H1 (cell line): ENCODE results near the gene LIPC. TPM values are rescaled to one million over a fixed set of nuclear protein-coding genes. Genes with fewer than 3 reads are reported as not detected.

Experiments
- CTCF ChIA-PET: fragments of 300-600 bp; sonication (Branson Sonifier 250); formaldehyde crosslinking; loops from one replicate; lab custom pipeline; 2021; ENCODE audit not compliant: partially characterized antibody; lab: Charles Lee
- POLR2A ChIA-PET: fragments of 300-600 bp; sonication (Branson Sonifier 250); formaldehyde crosslinking; loops from one replicate; lab custom pipeline; 2021; ENCODE audit warnings: inconsistent platforms; ENCODE audit not compliant: partially characterized antibody; lab: Charles Lee
- DNase-seq, 2 experiments: peaks; one replicate each; pipeline versions ENCODE4 v3.0.0 to v3.0.0-alpha.2; 2010 to 2022; ENCODE audit warnings: low spot score in 2 of 2, low read depth in 1 of 2, mixed read lengths in 1 of 2
- FAIRE-seq: peaks from 2 replicates; lab custom pipeline; 2011; peaks lifted over from hg19 to GRCh38; lab: Jason Lieb, UNC
- H2AFZ ChIP-seq: 2 replicates; pipeline ENCODE4 v1.8.1; 2012; ENCODE audit warnings: low read length, inconsistent platforms
- H2AK5ac ChIP-seq: 2 replicates; pipeline ENCODE4 v1.6.1; 2013; ENCODE audit warnings: low read depth, low read length
- H2BK120ac ChIP-seq: replicated peaks from 2 replicates; pipeline ENCODE3; 2013; ENCODE audit warnings: low read depth, low read length, inconsistent platforms
- H2BK12ac ChIP-seq: 2 replicates; pipeline ENCODE4 v1.6.1; 2013; ENCODE audit warnings: low read depth, low read length
- H2BK15ac ChIP-seq: 2 replicates; pipeline ENCODE4 v1.6.1; 2013; ENCODE audit warnings: low read length
- H2BK20ac ChIP-seq: 2 replicates; pipeline ENCODE4 v1.6.1; 2013; ENCODE audit warnings: low read length
- H2BK5ac ChIP-seq: 2 replicates; pipeline ENCODE4 v1.6.1; 2013; ENCODE audit warnings: low read depth, low read length
- H3K14ac ChIP-seq: 2 replicates; pipeline ENCODE4 v1.6.1; 2013; ENCODE audit warnings: inconsistent platforms; ENCODE audit not compliant: insufficient read length
- H3K18ac ChIP-seq: 2 replicates; pipeline ENCODE4 v1.6.1; 2013; ENCODE audit warnings: low read length; ENCODE audit errors: extremely low read depth
- H3K23ac ChIP-seq: 2 replicates; pipeline ENCODE4 v1.6.1; 2013; ENCODE audit warnings: inconsistent platforms; ENCODE audit not compliant: insufficient read length
- H3K23me2 ChIP-seq: 2 replicates; pipeline ENCODE4 v1.6.1; 2013; ENCODE audit warnings: low read depth, low read length
- H3K27ac ChIP-seq: 2 replicates; pipeline ENCODE4 v1.6.1; 2011; ENCODE audit warnings: low read depth, low read length, inconsistent platforms
- H3K27me3 ChIP-seq, 4 experiments: replicated peaks in 1 of 4; 1 replicate in 1 of 4; 2 replicates in 3 of 4; pipeline versions ENCODE4 v1.6.1 to v1.8.1; 2011 to 2013; ENCODE audit warnings: low read length in 3 of 4, mild to moderate bottlenecking in 3 of 4, inconsistent platforms in 2 of 4, mixed read lengths in 2 of 4, moderate library complexity in 1 of 4; ENCODE audit not compliant: control insufficient read depth in 3 of 4, insufficient read depth in 3 of 4; ENCODE audit errors: extremely low read depth in 1 of 4
- H3K36me3 ChIP-seq, 4 experiments: 2 replicates each; pipeline versions ENCODE4 v1.6.1 to v1.8.1; 2011 to 2013; ENCODE audit warnings: mild to moderate bottlenecking in 4 of 4, low read length in 3 of 4, moderate library complexity in 2 of 4, control low read depth in 1 of 4, inconsistent platforms in 1 of 4; ENCODE audit not compliant: insufficient read depth in 4 of 4, control insufficient read depth in 2 of 4
- H3K4ac ChIP-seq: replicated peaks from 2 replicates; pipeline ENCODE3; 2013; ENCODE audit warnings: low read length, low read depth, mixed read lengths, inconsistent platforms; ENCODE audit not compliant: insufficient read length
- H3K4me1 ChIP-seq, 4 experiments: replicated peaks in 1 of 4; 1 replicate in 1 of 4; 2 replicates in 3 of 4; pipeline versions ENCODE4 v1.6.1 to v1.8.1; 2011 to 2013; ENCODE audit warnings: low read length in 3 of 4, inconsistent platforms in 2 of 4, mixed read lengths in 1 of 4; ENCODE audit not compliant: insufficient read depth in 4 of 4, control insufficient read depth in 3 of 4
- H3K4me2 ChIP-seq, 2 experiments: 2 replicates each; pipeline versions ENCODE4 v1.6.1 to v1.8.1; 2011 to 2013; ENCODE audit warnings: low read depth in 2 of 2, low read length in 2 of 2, control low read depth in 1 of 2, inconsistent platforms in 1 of 2, mild to moderate bottlenecking in 1 of 2; ENCODE audit not compliant: insufficient read depth in 1 of 2
- H3K4me3 ChIP-seq, 4 experiments: fragments of 200-600, 300-600 bp in 1 of 4; sonication (generic), shearing (Covaris generic), sonication (Bioruptor Twin) in 1 of 4; 2 replicates each; pipeline versions ENCODE4 v1.5.1 to v1.8.1; 2011 to 2016; ENCODE audit warnings: low read length in 4 of 4, low read depth in 3 of 4, control low read depth in 2 of 4, inconsistent platforms in 2 of 4, mild to moderate bottlenecking in 2 of 4, mixed read lengths in 1 of 4, moderate library complexity in 1 of 4; ENCODE audit not compliant: insufficient read depth in 2 of 4; ENCODE audit errors: extremely low read depth in 1 of 4
- H3K56ac ChIP-seq: replicated peaks from 2 replicates; pipeline ENCODE3; 2013; ENCODE audit warnings: low read depth, mild to moderate bottlenecking, mixed read lengths, low read length, inconsistent platforms; ENCODE audit not compliant: insufficient read length
- H3K79me1 ChIP-seq: 2 replicates; pipeline ENCODE4 v1.6.1; 2013; ENCODE audit warnings: low read depth, low read length, control low read depth
- H3K79me2 ChIP-seq, 2 experiments: 2 replicates each; pipeline versions ENCODE4 v1.6.1 to v1.8.1; 2012 to 2013; ENCODE audit warnings: low read length in 2 of 2, mild to moderate bottlenecking in 2 of 2, inconsistent platforms in 1 of 2; ENCODE audit not compliant: insufficient read depth in 2 of 2, control insufficient read depth in 1 of 2
- H3K9ac ChIP-seq, 4 experiments: replicated peaks in 1 of 4; 1 replicate in 1 of 4; 2 replicates in 3 of 4; pipeline versions ENCODE4 v1.6.1 to v1.8.1; 2011 to 2013; ENCODE audit warnings: low read depth in 3 of 4, low read length in 3 of 4, control low read depth in 2 of 4, mild to moderate bottlenecking in 2 of 4, moderate library complexity in 2 of 4, inconsistent platforms in 1 of 4; ENCODE audit errors: extremely low read depth in 1 of 4
- H3K9me3 ChIP-seq, 2 experiments: 2 replicates each; pipeline versions ENCODE4 v1.6.1 to v1.8.1; 2012 to 2013; ENCODE audit warnings: mild to moderate bottlenecking in 2 of 2, moderate library complexity in 2 of 2, control low read depth in 1 of 2, inconsistent platforms in 1 of 2, low read depth in 1 of 2, low read length in 1 of 2, mixed read lengths in 1 of 2; ENCODE audit not compliant: insufficient read depth in 2 of 2
- H4K20me1 ChIP-seq, 2 experiments: replicated peaks in 1 of 2; 2 replicates each; pipeline versions ENCODE3 to v1.8.1; 2011 to 2013; ENCODE audit warnings: inconsistent platforms in 2 of 2, low read length in 2 of 2, mild to moderate bottlenecking in 1 of 2; ENCODE audit not compliant: insufficient read depth in 2 of 2, control insufficient read depth in 1 of 2
- H4K5ac ChIP-seq: 2 replicates; pipeline ENCODE4 v1.6.1; 2013; ENCODE audit warnings: low read length, low read depth, mixed read lengths, inconsistent platforms; ENCODE audit not compliant: insufficient read length
- H4K8ac ChIP-seq: 2 replicates; pipeline ENCODE4 v1.8.0; 2013; ENCODE audit warnings: mild to moderate bottlenecking, moderate library complexity, low read length, inconsistent platforms; ENCODE audit not compliant: insufficient read depth; ENCODE audit errors: extremely low read depth
- H4K91ac ChIP-seq: replicated peaks from 2 replicates; pipeline ENCODE3; 2013; ENCODE audit warnings: low read length, mixed read lengths, inconsistent platforms; ENCODE audit not compliant: insufficient read length
- CBX5 ChIP-seq: fragments of 300-800, 300-1000 bp; sonication (generic); IDR thresholded peaks from 2 replicates; pipeline ENCODE4 v1.7.1; 2016; ENCODE audit warnings: antibody characterized with exemption, low read length, low read depth
- CBX8 ChIP-seq: fragments of 300-800, 300-1000 bp; sonication (generic); IDR thresholded peaks from 2 replicates; pipeline ENCODE4 v1.7.1; 2016; ENCODE audit warnings: low read depth, low read length, borderline replicate concordance
- CHD2 ChIP-seq: IDR thresholded peaks from 2 replicates; pipeline ENCODE4 v1.6.1; 2012; ENCODE audit warnings: low read length, improper control_type of control experiment
- CTBP2 ChIP-seq: IDR thresholded peaks from 2 replicates; pipeline ENCODE4 v1.7.0; 2011; ENCODE audit warnings: borderline replicate concordance, mild to moderate bottlenecking, moderate library complexity, mixed read lengths, low read length; ENCODE audit not compliant: insufficient read depth, insufficient read length
- GTF2F1 ChIP-seq: IDR thresholded peaks from 2 replicates; pipeline ENCODE4 v1.6.1; 2012; ENCODE audit warnings: low read depth, low read length, improper control_type of control experiment, borderline replicate concordance
- NRF1 ChIP-seq: IDR thresholded peaks from 2 replicates; pipeline ENCODE4 v1.6.1; 2011; ENCODE audit warnings: mild to moderate bottlenecking, low read depth, low read length, improper control_type of control experiment
- RFX5 ChIP-seq: IDR thresholded peaks from 2 replicates; pipeline ENCODE4 v1.6.1; 2011; ENCODE audit warnings: low read depth, low read length, improper control_type of control experiment, borderline replicate concordance
- SAP30 ChIP-seq: fragments of 300-600 bp; sonication (generic); IDR thresholded peaks from 2 replicates; pipeline ENCODE4 v1.7.1; 2012; ENCODE audit warnings: low read length, moderate library complexity, mild to moderate bottlenecking, inconsistent platforms; ENCODE audit not compliant: insufficient read depth, insufficient replicate concordance
- TCF12 ChIP-seq: IDR thresholded peaks from 2 replicates; pipeline ENCODE4 v1.6.1; 2011; ENCODE audit warnings: low read depth, mild to moderate bottlenecking, low read length
- WGBS, 2 experiments: shearing (Covaris generic) in 1 of 2; methylation state at CpG; one replicate each; pipeline versions ENCODE4 v1.1.6 to v1.1.7; 2013 to 2015; ENCODE audit warnings: low lambda C conversion rate in 2 of 2, mixed read lengths in 2 of 2, inconsistent platforms in 1 of 2, low coverage in 1 of 2, missing lambda C conversion rate in 1 of 2; ENCODE audit not compliant: insufficient replicate concordance in 2 of 2, insufficient coverage in 1 of 2, insufficient read length in 1 of 2; ENCODE audit errors: extremely low coverage in 1 of 2, missing lambda C conversion rate in 1 of 2; 5-methylcytosine and 5-hydroxymethylcytosine counted together
- polyA plus RNA-seq, 7 experiments: library from polyadenylated mRNA; depleted of rRNA in 3 of 7; stranded (reverse) in 5 of 7; unstranded in 2 of 7; fragments of >200 nt in 5 of 7; fragments of 200-250 nt in 2 of 7; gene quantifications; 1 replicate in 5 of 7; 2 replicates in 1 of 7; 4 replicates in 1 of 7; pipeline versions ENCODE4 v1.2.1 to v1.2.3, GENCODE V29; 2011 to 2013; ENCODE audit warnings: missing spikeins in 2 of 7, mixed read lengths in 2 of 7
- total RNA-seq: library from RNA; stranded (reverse); fragmentation: NEBNext Ultra II Directional; extraction: Animal tissue kit (Norgen Biotek cat#: 25700); gene quantifications from 2 replicates; pipeline ENCODE4 v1.2.1, GENCODE V29; 2021

LIPC gene
- total and polyA plus RNA-seq, 2 of the 8 experiments (the other 6 are each of a cell fraction or from before 2014, with no cell fraction given) = not detected

- WGBS, 2 experiments = 90% methylated on average over 3 of the region's 3 CpGs; no CpG with 5 or more reads in 1 of the 2 experiments
- no peak overlapping the region for H2BK20ac ChIP-seq
- DNase-seq (no peak), FAIRE-seq (no peak)
- no peak overlapping the region for H3K4me3 ChIP-seq
- ChIA-PET POLR2A (no interaction called here), CTCF (interaction anchor here (1.2 kb wide), 1 partner anchor 125 kb away, joined by 3 read pairs; no protein-coding TSS in a partner anchor)
- no peak overlapping the region for H2BK5ac ChIP-seq
- H3K79me2 ChIP-seq = no peaks in the 10 kb centered on the region
- no peaks in the 10 kb centered on the region for H4K20me1 ChIP-seq
- no peak overlapping the region for H3K4me2 ChIP-seq
- no peak overlapping the region for H2AK5ac ChIP-seq
- no peak overlapping the region for H3K23ac ChIP-seq
- no peaks in the 10 kb centered on the region for H3K9me3 ChIP-seq
- H4K91ac ChIP-seq = no peak overlapping the region
- no peak overlapping the region for H2AFZ ChIP-seq
- H2BK120ac ChIP-seq = no peak overlapping the region
- H2BK12ac ChIP-seq = no peak overlapping the region
- H3K79me1 ChIP-seq = no peaks in the 10 kb centered on the region
- no peaks in the 10 kb centered on the region for H3K23me2 ChIP-seq
- H2BK15ac ChIP-seq = no peak overlapping the region
- H4K5ac ChIP-seq = no peak overlapping the region
- H3K56ac ChIP-seq = no peak overlapping the region
- H3K36me3 ChIP-seq = no peaks in the 10 kb centered on the region
- no peaks in the 10 kb centered on the region for H3K4me1 ChIP-seq
- H3K27ac ChIP-seq = no peak overlapping the region
- H4K8ac ChIP-seq = no peak overlapping the region
- no peak overlapping the region for H3K18ac ChIP-seq
- no peaks in the 10 kb centered on the region for H3K27me3 ChIP-seq
- H3K9ac ChIP-seq = no peak overlapping the region
- H3K14ac ChIP-seq = no peak overlapping the region
- H3K4ac ChIP-seq = no peak overlapping the region
- TF ChIP-seq RFX5 = no peak
- TF ChIP-seq CBX8 = no peak
- TF ChIP-seq GTF2F1 = no peak
- no peak for TF ChIP-seq SAP30
- no peak for TF ChIP-seq NRF1
- no peak for TF ChIP-seq CBX5
- TF ChIP-seq CTBP2 = no peak
- TF ChIP-seq TCF12 = no peak
- TF ChIP-seq CHD2 = no peak
These were observed 23.2 kb downstream of the LIPC start for GRCh38 chr15:58454950-58455401.
